ENCODE results near the gene COL25A1. TPM values are rescaled to one million over a fixed set of nuclear protein-coding genes. Genes with fewer than 3 reads are reported as not detected.

Gene COL25A1
- total RNA-seq, 2 donors from 2014 or later: 0.26 to 0.99 TPM

DNA sequence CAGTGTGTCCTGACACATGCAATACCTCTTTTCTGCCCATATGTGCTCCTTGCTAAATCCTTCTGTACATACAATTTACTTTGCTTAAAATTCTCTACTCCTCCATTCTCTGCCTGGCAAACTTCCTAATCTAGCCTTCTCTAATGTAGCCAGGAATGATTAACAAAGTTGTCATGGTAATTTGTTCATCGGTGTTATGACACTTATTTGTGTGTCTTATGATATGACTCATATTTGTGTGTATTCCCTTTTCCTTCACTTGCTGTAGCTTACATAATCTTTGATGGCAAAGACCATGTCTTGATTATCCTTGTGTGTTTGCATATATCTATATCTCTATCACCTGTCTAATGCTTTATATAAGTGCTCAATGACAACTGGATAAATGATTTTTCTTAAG is 133.3 kb downstream of the COL25A1 start:
- Histone ChIP-seq H3K27me3 (no peaks in the 10 kb centered on the region), H3K9me3 (no peaks in the 10 kb centered on the region), H3K4me3 (no peak overlapping the region), H3K27ac (no peak overlapping the region), H3K4me1 (peaks cover 2% of the 10 kb centered on the region), H3K36me3 (replicated peaks in 1 of 2; ENCODE audit: insufficient read depth in 1 of 2, low read depth in 2 of 2) (no peaks in the 10 kb centered on the region)
- intact Hi-C loops (cut with DNase I): no loop called here
- 19 to 50% methylated on average over 1 of the region's 1 CpG for WGBS, 2 donors
- DNase-seq (no peak), ATAC-seq (no peak)
- no peak for TF ChIP-seq POLR2A (IDR thresholded peaks at IDR 0.05)
- TF ChIP-seq, protein P1, sequence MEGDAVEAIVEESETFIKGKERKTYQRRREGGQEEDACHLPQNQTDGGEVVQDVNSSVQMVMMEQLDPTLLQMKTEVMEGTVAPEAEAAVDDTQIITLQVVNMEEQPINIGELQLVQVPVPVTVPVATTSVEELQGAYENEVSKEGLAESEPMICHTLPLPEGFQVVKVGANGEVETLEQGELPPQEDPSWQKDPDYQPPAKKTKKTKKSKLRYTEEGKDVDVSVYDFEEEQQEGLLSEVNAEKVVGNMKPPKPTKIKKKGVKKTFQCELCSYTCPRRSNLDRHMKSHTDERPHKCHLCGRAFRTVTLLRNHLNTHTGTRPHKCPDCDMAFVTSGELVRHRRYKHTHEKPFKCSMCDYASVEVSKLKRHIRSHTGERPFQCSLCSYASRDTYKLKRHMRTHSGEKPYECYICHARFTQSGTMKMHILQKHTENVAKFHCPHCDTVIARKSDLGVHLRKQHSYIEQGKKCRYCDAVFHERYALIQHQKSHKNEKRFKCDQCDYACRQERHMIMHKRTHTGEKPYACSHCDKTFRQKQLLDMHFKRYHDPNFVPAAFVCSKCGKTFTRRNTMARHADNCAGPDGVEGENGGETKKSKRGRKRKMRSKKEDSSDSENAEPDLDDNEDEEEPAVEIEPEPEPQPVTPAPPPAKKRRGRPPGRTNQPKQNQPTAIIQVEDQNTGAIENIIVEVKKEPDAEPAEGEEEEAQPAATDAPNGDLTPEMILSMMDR (IDR thresholded peaks at IDR 0.05): no peak

DNA sequence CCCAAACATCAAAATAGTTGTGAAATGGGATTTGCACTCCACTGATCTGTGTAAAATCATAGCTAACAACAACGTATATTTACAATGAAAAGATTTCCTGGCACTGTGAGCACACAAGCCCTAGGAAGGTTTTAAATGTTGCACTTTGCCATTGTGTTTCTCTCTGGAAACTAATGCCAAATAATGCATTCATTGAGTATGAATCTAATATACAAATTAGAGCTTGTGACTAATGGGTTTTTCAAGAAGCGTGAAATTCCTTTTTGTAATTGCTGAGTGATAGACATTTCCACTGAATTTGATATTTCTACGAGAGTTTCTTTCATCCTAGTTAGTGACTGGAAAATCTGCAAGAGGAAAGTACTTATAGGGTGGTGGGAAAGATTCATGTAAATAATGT is 135.9 kb downstream of the COL25A1 start:
- Histone ChIP-seq H3K4me1 (peaks cover 14% of the 10 kb centered on the region), H3K27ac (no peak overlapping the region), H3K9me3 (no peaks in the 10 kb centered on the region), H3K27me3 (no peaks in the 10 kb centered on the region), H3K4me3 (no peak overlapping the region), H3K36me3 (replicated peaks in 1 of 2; ENCODE audit: insufficient read depth in 1 of 2, low read depth in 2 of 2) (no peaks in the 10 kb centered on the region)
- intact Hi-C loops (cut with DNase I): no loop called here
- 84 to 86% methylated on average over 3 of the region's 3 CpGs for WGBS, 2 donors
- TF ChIP-seq, protein P1 (IDR thresholded peaks at IDR 0.05): no peak
- no peak for TF ChIP-seq POLR2A (IDR thresholded peaks at IDR 0.05)
- ATAC-seq (no peak), DNase-seq (no peak)

DNA sequence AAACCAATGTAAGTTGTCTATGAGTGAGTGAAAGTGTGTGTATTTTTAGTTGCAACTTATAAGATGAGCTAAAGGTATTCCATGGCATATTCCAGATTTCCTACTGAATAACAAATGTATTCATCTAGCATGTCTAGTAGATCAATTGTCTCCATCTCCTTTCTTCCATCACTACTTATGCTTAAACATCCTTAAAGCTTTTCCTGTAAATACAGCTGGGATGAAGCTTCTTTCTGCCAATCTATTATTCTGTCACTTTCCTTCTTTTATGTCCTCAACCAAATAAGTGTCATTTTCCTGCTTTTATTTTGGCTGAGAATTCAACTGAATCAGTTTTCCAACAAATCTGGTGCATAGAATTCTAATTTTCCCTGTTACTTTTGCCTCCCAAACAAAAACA is 136.3 kb downstream of the COL25A1 start:
- Histone ChIP-seq H3K27ac (no peak overlapping the region), H3K4me3 (no peak overlapping the region), H3K9me3 (no peaks in the 10 kb centered on the region), H3K36me3 (replicated peaks in 1 of 2; ENCODE audit: insufficient read depth in 1 of 2, low read depth in 2 of 2) (no peaks in the 10 kb centered on the region), H3K4me1 (peaks cover 14% of the 10 kb centered on the region), H3K27me3 (no peaks in the 10 kb centered on the region)
- intact Hi-C loops (cut with DNase I): no loop called here
- DNase-seq (no peak), ATAC-seq (no peak)
- TF ChIP-seq, protein P1 (IDR thresholded peaks at IDR 0.05): no peak
- no peak for TF ChIP-seq POLR2A (IDR thresholded peaks at IDR 0.05)

DNA sequence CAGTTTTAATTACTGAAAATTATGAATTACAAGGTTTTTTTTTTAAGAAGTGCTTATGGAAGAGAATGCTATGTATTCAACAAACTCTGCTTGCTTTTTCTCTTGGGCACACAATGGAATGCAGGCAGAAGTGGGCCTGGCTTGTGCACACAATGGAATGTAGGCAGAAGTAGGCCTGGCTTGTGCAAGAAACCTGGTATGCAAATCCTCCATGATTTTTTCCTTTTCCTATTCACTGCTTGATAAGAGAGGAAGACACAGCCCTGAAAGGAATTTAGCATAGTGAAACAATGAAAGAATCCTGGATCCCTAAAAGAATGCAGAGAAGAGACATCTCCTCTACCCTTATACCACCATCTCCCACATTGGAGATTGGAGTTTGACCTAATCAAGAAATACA is 138.4 kb downstream of the COL25A1 start:
- H3K4me1 ChIP-seq: peaks cover 14% of the 10 kb centered on the region
- peak overlapping the region in 1 of 4 donors; percentile 20 for H3K27ac ChIP-seq
- peak; percentile 35 for ATAC-seq
- intact Hi-C loops (cut with DNase I): no loop called here
- no peaks in the 10 kb centered on the region for H3K27me3 ChIP-seq
- H3K4me3 ChIP-seq: no peak overlapping the region
- no peak for TF ChIP-seq POLR2A (IDR thresholded peaks at IDR 0.05)
- TF ChIP-seq, protein P1 (IDR thresholded peaks at IDR 0.05): no peak
- no peak for DNase-seq
- no peaks in the 10 kb centered on the region for H3K36me3 ChIP-seq (replicated peaks in 1 of 2; ENCODE audit: insufficient read depth in 1 of 2, low read depth in 2 of 2)
- H3K9me3 ChIP-seq: no peaks in the 10 kb centered on the region

DNA sequence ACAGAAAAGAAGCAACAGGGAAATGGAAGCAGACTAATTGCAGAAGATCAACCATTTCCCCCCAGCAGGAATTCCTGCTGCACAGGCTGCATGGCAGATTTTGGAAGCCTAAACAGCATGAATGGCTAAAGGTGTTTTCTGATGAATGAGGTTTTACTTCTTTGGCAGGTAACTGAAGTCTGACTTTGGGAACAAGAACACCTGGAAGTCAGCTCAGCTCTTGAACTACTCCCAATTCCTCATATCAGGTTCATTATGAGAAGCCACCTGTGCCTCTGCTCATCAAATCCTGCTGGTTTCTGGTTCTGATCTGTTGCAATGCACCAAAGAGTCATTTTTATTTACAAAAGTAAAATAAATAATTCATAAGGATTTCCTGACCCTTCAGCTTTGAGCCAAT is 139.0 kb downstream of the COL25A1 start:
- no peak overlapping the region for H3K4me3 ChIP-seq
- ATAC-seq: peak; percentile 64

More for the DNA sequence above, 139.0 kb downstream of the COL25A1 start:
- Histone ChIP-seq H3K36me3 (replicated peaks in 1 of 2; ENCODE audit: insufficient read depth in 1 of 2, low read depth in 2 of 2) (no peaks in the 10 kb centered on the region), H3K9me3 (no peaks in the 10 kb centered on the region), H3K4me1 (peaks cover 14% of the 10 kb centered on the region), H3K27ac (peak overlapping the region in 1 of 4 donors; percentile 20), H3K27me3 (no peaks in the 10 kb centered on the region)
- DNase-seq: peak in 2 of 4 donors; percentile 48 to 49
- intact Hi-C loops (cut with DNase I): no loop called here
- no peak for TF ChIP-seq POLR2A (IDR thresholded peaks at IDR 0.05)
- TF ChIP-seq, protein P1 (IDR thresholded peaks at IDR 0.05): no peak
